GM12801 (cell line): ENCODE results near the gene TCEA3.

Experiments used
- TF ChIP-seq, protein P1 (sequence below): IDR thresholded peaks from one replicate; pipeline ENCODE4 v1.5.1; 2011; ENCODE audit warnings: control low read depth; ENCODE audit not compliant: insufficient read length; ENCODE audit errors: extremely low read depth

Gene TCEA3

DNA sequence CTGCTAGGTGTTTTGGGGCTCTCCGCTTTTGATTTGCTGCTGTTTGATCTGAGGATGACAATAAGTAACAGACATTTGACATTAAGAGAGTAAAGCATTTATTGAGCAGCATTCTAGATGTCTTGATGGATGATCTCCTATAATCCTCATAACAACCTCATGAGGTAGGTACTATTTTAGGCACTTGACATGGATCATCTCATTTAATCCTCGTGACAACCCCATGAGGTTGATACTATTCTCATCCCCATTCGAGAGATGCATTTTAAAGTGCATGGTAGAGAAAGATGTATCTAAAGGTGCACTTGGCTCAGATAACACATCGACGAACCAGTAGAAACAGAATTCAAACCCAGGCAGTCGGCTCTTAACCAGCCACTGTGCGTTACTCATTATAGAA, 26.6 kb downstream of the TCEA3 start:
- TF ChIP-seq, protein P1, sequence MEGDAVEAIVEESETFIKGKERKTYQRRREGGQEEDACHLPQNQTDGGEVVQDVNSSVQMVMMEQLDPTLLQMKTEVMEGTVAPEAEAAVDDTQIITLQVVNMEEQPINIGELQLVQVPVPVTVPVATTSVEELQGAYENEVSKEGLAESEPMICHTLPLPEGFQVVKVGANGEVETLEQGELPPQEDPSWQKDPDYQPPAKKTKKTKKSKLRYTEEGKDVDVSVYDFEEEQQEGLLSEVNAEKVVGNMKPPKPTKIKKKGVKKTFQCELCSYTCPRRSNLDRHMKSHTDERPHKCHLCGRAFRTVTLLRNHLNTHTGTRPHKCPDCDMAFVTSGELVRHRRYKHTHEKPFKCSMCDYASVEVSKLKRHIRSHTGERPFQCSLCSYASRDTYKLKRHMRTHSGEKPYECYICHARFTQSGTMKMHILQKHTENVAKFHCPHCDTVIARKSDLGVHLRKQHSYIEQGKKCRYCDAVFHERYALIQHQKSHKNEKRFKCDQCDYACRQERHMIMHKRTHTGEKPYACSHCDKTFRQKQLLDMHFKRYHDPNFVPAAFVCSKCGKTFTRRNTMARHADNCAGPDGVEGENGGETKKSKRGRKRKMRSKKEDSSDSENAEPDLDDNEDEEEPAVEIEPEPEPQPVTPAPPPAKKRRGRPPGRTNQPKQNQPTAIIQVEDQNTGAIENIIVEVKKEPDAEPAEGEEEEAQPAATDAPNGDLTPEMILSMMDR: no peak

GRCh38 chr1:23396380-23396779, 28.2 kb downstream of the TCEA3 start:
- TF ChIP-seq, protein P1: no peak

GRCh38 chr1:23395849-23396248, 28.7 kb downstream of the TCEA3 start:
- TF ChIP-seq, protein P1: no peak

GRCh38 chr1:23395154-23395724, 29.3 kb downstream of the TCEA3 start:
- TF ChIP-seq, protein P1: no peak

DNA sequence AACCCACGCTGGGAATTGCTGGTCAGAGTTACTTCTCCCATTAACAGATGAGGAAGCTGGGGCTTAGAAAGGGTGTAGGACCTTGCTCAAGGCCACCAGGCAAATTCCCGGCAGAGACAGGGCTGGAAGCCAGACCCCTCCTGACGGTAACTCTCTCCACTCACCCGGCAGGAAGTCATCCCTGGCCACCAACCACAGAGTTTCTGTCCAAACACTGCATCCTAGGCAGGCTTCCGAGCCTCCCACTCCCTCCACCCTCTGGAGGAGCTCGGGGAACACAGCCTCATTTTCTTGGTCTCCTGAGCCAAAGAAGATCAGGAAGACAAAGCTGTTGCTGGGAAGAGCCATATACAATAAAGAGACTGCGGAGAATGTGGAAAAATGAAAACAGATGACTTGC, 29.9 kb downstream of the TCEA3 start:
- TF ChIP-seq, protein P1: no peak

GRCh38 chr1:23394181-23394580, 30.4 kb downstream of the TCEA3 start:
- TF ChIP-seq, protein P1: no peak

GRCh38 chr1:23393706-23394105, 30.8 kb downstream of the TCEA3 start:
- TF ChIP-seq, protein P1: no peak
